GM12878 (cell line): Measurements from ENCODE around the gene ABCF3. TPM values are rescaled to one million over a fixed set of nuclear protein-coding genes. Genes with fewer than 3 reads are reported as not detected.

Source experiments
- ATAC-seq: fragments of 200-7000 bp; cut with Tn5 transposase; 3 replicates; pipeline ENCODE4 v1.9.1; 2020; ENCODE audit warnings: mild to moderate bottlenecking, moderate library complexity
- BruUV-seq: library from RNA; stranded (reverse); fragments of 400-500 nt; replicated peaks from 2 replicates; lab custom pipeline; 2021; lab: Mats Ljungman, UMichigan
- CTCF ChIA-PET: fragments of 300-600 bp; sonication (Branson Sonifier 250); formaldehyde crosslinking; extraction: SDS; loops from one replicate; lab custom pipeline; 2021; ENCODE audit warnings: inconsistent platforms; lab: Yijun Ruan, JAX
- POLR2A ChIA-PET: fragments of 350-600 bp; formaldehyde crosslinking; extraction: SDS; loops from one replicate; lab custom pipeline; 2021; ENCODE audit warnings: inconsistent platforms; lab: Charles Lee
- RAD21 ChIA-PET: fragments of 300-600 bp; sonication (Branson Sonifier 250); formaldehyde crosslinking; loops from one replicate; lab custom pipeline; 2023; ENCODE audit warnings: antibody characterized with exemption; ENCODE audit not compliant: unreplicated experiment; lab: Charles Lee
- SMC1A ChIA-PET: fragments of 300-600 bp; sonication (Branson Sonifier 250); formaldehyde crosslinking; loops from one replicate; lab custom pipeline; 2023; ENCODE audit not compliant: unreplicated experiment, uncharacterized antibody; lab: Charles Lee
- DNase-seq: peaks from one replicate; pipeline ENCODE4 v3.0.0-alpha.2; 2011; ENCODE audit warnings: low read depth, low spot score
- FAIRE-seq: peaks from 3 replicates; lab custom pipeline; 2011; peaks lifted over from hg19 to GRCh38; lab: Jason Lieb, UNC
- H2AFZ ChIP-seq: 2 replicates; pipeline ENCODE4 v1.6.0; 2011; ENCODE audit warnings: low read depth, low read length, control low read depth; ENCODE audit not compliant: control insufficient read depth
- H3K27ac ChIP-seq: 2 replicates; pipeline ENCODE4 v1.5.1; 2011; ENCODE audit warnings: control low read depth; ENCODE audit not compliant: control insufficient read depth, insufficient read depth
- H3K27me3 ChIP-seq, 2 experiments: replicated peaks in 1 of 2; 2 replicates each; pipeline versions ENCODE4 v1.6.0 to v1.6.1; 2011; ENCODE audit warnings: low read length in 1 of 2; ENCODE audit not compliant: control insufficient read depth in 2 of 2, insufficient read depth in 2 of 2
- H3K36me3 ChIP-seq, 2 experiments: 2 replicates each; pipeline ENCODE4 v1.5.1; 2011; ENCODE audit warnings: low read length in 1 of 2; ENCODE audit not compliant: control insufficient read depth in 2 of 2, insufficient read depth in 2 of 2
- H3K4me1 ChIP-seq: 2 replicates; pipeline ENCODE4 v1.6.1; 2011; ENCODE audit warnings: mild to moderate bottlenecking, low read length, moderate library complexity, mixed read lengths; ENCODE audit not compliant: control insufficient read depth, insufficient read depth
- H3K4me2 ChIP-seq: 2 replicates; pipeline ENCODE4 v1.6.0; 2011; ENCODE audit warnings: control low read depth; ENCODE audit not compliant: control insufficient read depth, insufficient read depth
- H3K4me3 ChIP-seq: fragments of 200-600 bp; sonication (generic); 2 replicates; pipeline ENCODE4 v1.5.1; 2016
- H3K79me2 ChIP-seq: 2 replicates; pipeline ENCODE4 v1.6.0; 2011; ENCODE audit warnings: low read length; ENCODE audit not compliant: control insufficient read depth, insufficient read depth
- H3K9ac ChIP-seq: 2 replicates; pipeline ENCODE4 v1.8.0; 2011; ENCODE audit warnings: low read length, control low read depth, mixed read lengths; ENCODE audit not compliant: control insufficient read depth, insufficient read depth
- H3K9me3 ChIP-seq: replicated peaks from 3 replicates; pipeline ENCODE4 v1.5.1; 2011; ENCODE audit warnings: mild to moderate bottlenecking, low read length; ENCODE audit not compliant: control insufficient read depth, insufficient read depth
- H4K20me1 ChIP-seq: 2 replicates; pipeline ENCODE4 v1.6.0; 2011; ENCODE audit not compliant: control insufficient read depth, insufficient read depth
- CHD2 ChIP-seq: IDR thresholded peaks from 2 replicates; pipeline ENCODE4 v1.6.1; 2011; ENCODE audit warnings: low read depth, low read length, improper control_type of control experiment, borderline replicate concordance
- FOXK2 ChIP-seq: fragments of 450-650 bp; IDR thresholded peaks from 2 replicates; pipeline ENCODE4 v1.6.1; 2017; ENCODE audit warnings: mild to moderate bottlenecking, moderate library complexity
- JUND ChIP-seq: IDR thresholded peaks from 2 replicates; pipeline ENCODE4 v1.6.1; 2012; ENCODE audit warnings: low read depth, mild to moderate bottlenecking, low read length, improper control_type of control experiment, moderate library complexity
- POLR2AphosphoS5 ChIP-seq: IDR thresholded peaks from 2 replicates; pipeline ENCODE4 v1.6.1; 2011; ENCODE audit warnings: mild to moderate bottlenecking, low read length, inconsistent platforms
- RAD21 ChIP-seq: IDR thresholded peaks from 2 replicates; pipeline ENCODE4 v1.6.1; 2011; ENCODE audit warnings: mild to moderate bottlenecking, low read depth, low read length, moderate library complexity; ENCODE audit not compliant: insufficient read depth
- RAD51 ChIP-seq: fragments of 450-650 bp; IDR thresholded peaks from 2 replicates; pipeline ENCODE4 v1.6.1; 2016; ENCODE audit warnings: moderate library complexity, mild to moderate bottlenecking, inconsistent platforms
- SIX5 ChIP-seq: IDR thresholded peaks from 2 replicates; pipeline ENCODE4 v1.6.1; 2011; ENCODE audit warnings: mild to moderate bottlenecking, low read depth, low read length, moderate library complexity; ENCODE audit not compliant: severe bottlenecking
- SMC3 ChIP-seq: IDR thresholded peaks from 2 replicates; pipeline ENCODE4 v1.6.1; 2011; ENCODE audit warnings: low read length, improper control_type of control experiment, borderline replicate concordance
- SP1 ChIP-seq: IDR thresholded peaks from one replicate; pipeline ENCODE4 v1.6.1; 2011; ENCODE audit warnings: low read depth, low read length
- STAT1 ChIP-seq: fragments of 450-650 bp; conservative IDR thresholded peaks from 2 replicates; pipeline ENCODE4 v1.6.1; 2014; ENCODE audit warnings: antibody characterized with exemption, mild to moderate bottlenecking
- TCF12 ChIP-seq: IDR thresholded peaks from 2 replicates; pipeline ENCODE4 v1.6.1; 2011; ENCODE audit warnings: low read depth, mild to moderate bottlenecking, low read length
- YY1 ChIP-seq: IDR thresholded peaks from 2 replicates; pipeline ENCODE4 v1.6.1; 2011; ENCODE audit warnings: low read depth, mild to moderate bottlenecking, low read length
- ZNF207 ChIP-seq: fragments of 450-650 bp; IDR thresholded peaks from 2 replicates; pipeline ENCODE4 v1.6.1; 2014; ENCODE audit warnings: antibody characterized with exemption, mild to moderate bottlenecking, borderline replicate concordance
- ZSCAN29 ChIP-seq: fragments of 450-650 bp; IDR thresholded peaks from 2 replicates; pipeline ENCODE4 v1.6.1; 2017; ENCODE audit warnings: mild to moderate bottlenecking, moderate library complexity
- WGBS: methylation state at CpG from one replicate; pipeline ENCODE4 v1.1.6; 2016; ENCODE audit warnings: low lambda C conversion rate; ENCODE audit not compliant: insufficient replicate concordance, insufficient coverage; ENCODE audit errors: missing lambda C conversion rate; 5-methylcytosine and 5-hydroxymethylcytosine counted together
- in situ Hi-C: fragments of 300-500 bp; cut with MboI; formaldehyde crosslinking; loops from 9 replicates; pipeline ENCODE4 v1.14.3; 2018; ENCODE audit warnings: mixed read lengths
- intact Hi-C: fragments of 100-400 bp; cut with micrococcal nuclease; formaldehyde crosslinking; loops from one replicate; pipeline ENCODE4 v1.14.2; 2022; ENCODE audit not compliant: unreplicated experiment
- polyA plus RNA-seq, 11 experiments: library from polyadenylated mRNA; depleted of rRNA in 4 of 11; unstranded in 6 of 11; stranded (reverse) in 5 of 11; fragments of >200 nt; fragmentation: Nextera tagmentation in 4 of 11; fragmentation: Illumina TruSeq in 1 of 11; extraction: Ambion mirVana in 4 of 11; extraction: Trizol in 1 of 11; gene quantifications; 1 replicate in 1 of 11; 2 replicates in 10 of 11; pipeline versions ENCODE4 v1.2.1 to v1.2.3, GENCODE V29; 2011 to 2016; ENCODE audit warnings: inconsistent platforms in 2 of 11, missing spikeins in 2 of 11, low read depth in 1 of 11
- total RNA-seq, 4 experiments: library from RNA; depleted of rRNA in 3 of 4; stranded (reverse); fragments of >200 nt in 3 of 4; fragmentation: Illumina TruSeq in 1 of 4; extraction: Trizol in 1 of 4; gene quantifications; 2 replicates each; pipeline versions ENCODE4 v1.2.1 to v1.2.3, GENCODE V29; 2013 to 2021
- TF ChIP-seq, protein P1 (sequence below): fragments of 450-650 bp; IDR thresholded peaks from 2 replicates; pipeline ENCODE4 v1.6.1; 2016; ENCODE audit warnings: mild to moderate bottlenecking
- TF ChIP-seq, protein P2 (sequence below): fragments of 450-650 bp; IDR thresholded peaks from 2 replicates; pipeline ENCODE4 v1.6.1; 2017; ENCODE audit warnings: mild to moderate bottlenecking, moderate library complexity
- TF ChIP-seq, protein P3 (sequence below): fragments of 450-650 bp; formaldehyde crosslinking; IDR thresholded peaks from 2 replicates; pipeline ENCODE4 v1.5.0; 2022; ENCODE audit warnings: mild to moderate bottlenecking, missing genetic modification characterization

Gene ABCF3
- total and polyA plus RNA-seq, 10 of the 15 experiments (the other 5 are each of a cell fraction or from before 2014, with no cell fraction given) = 6.1 to 71.3 (median 46.9) TPM

DNA sequence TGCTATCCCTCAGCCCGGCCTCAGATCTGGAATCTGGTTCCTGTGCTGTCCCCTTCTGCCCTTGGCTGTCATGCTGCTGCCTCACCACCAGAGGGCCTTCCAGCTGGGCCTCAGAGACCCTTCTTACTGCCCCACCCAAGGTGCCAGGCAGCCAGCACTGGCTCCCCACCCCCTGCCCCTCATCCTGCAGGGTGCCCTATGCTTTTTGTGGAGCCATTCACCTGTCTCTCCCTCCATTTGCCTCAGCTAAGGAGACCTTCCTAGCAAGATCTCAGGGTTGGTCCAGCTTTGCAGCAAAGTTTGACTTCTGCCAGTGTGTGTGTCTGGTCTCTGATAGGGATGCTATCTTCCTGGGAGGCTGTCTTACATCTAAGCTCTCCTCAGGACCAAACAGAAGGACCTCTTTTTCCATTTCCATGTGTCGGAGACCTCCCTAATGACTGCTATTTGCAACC is 41.5 kb downstream of the ABCF3 start:
- in situ Hi-C loops (no loop called here), intact Hi-C loops (loop anchor here (2.0 kb wide), 1 partner anchor 61 kb away; no protein-coding TSS in a partner anchor)
- no peak overlapping the region for H2AFZ ChIP-seq
- ChIA-PET CTCF (interaction anchor here (0.6 to 4.4 kb wide), 32 partner anchors 10 to 335 kb away, joined by 3 to 69 read pairs (median 4); partner anchors contain the start of genes ABCC5, ABCF3, AP2M1 and EEF1AKMT4), POLR2A (interaction anchor here (0.5 to 0.6 kb wide), 2 partner anchors 49 to 443 kb away, joined by 3 to 4 read pairs; no protein-coding TSS in a partner anchor), SMC1A (interaction anchor here (1.0 to 3.7 kb wide), 10 partner anchors 10 to 332 kb away, joined by 3 to 15 read pairs (median 4); partner anchors contain the start of gene EEF1AKMT4), RAD21 (interaction anchor here (0.9 to 2.3 kb wide), 10 partner anchors 10 to 332 kb away, joined by 3 to 17 read pairs (median 5); partner anchors contain the start of gene EEF1AKMT4)
- DNase-seq = no peak
- no peaks in the 10 kb centered on the region for H3K36me3 ChIP-seq
- BruUV-seq = no TSS peak
- H3K4me1 ChIP-seq = no peaks in the 10 kb centered on the region
- no peak overlapping the region for H3K4me2 ChIP-seq
- peak; percentile 91 for FAIRE-seq
- H3K79me2 ChIP-seq = no peaks in the 10 kb centered on the region
- ATAC-seq = peak; percentile 71
- no peak overlapping the region for H3K27ac ChIP-seq
- H3K9ac ChIP-seq = no peak overlapping the region
- H3K4me3 ChIP-seq = no peak overlapping the region
- 3% methylated on average over 2 of the region's 2 CpGs for WGBS
- no peaks in the 10 kb centered on the region for H3K9me3 ChIP-seq
- no peaks in the 10 kb centered on the region for H4K20me1 ChIP-seq
- peaks cover 16 to 18% of the 10 kb centered on the region in 2 experiments for H3K27me3 ChIP-seq
- TF ChIP-seq, protein P1, sequence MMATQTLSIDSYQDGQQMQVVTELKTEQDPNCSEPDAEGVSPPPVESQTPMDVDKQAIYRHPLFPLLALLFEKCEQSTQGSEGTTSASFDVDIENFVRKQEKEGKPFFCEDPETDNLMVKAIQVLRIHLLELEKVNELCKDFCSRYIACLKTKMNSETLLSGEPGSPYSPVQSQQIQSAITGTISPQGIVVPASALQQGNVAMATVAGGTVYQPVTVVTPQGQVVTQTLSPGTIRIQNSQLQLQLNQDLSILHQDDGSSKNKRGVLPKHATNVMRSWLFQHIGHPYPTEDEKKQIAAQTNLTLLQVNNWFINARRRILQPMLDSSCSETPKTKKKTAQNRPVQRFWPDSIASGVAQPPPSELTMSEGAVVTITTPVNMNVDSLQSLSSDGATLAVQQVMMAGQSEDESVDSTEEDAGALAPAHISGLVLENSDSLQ = no peak
- TF ChIP-seq JUND (no peak), TCF12 (no peak), FOXK2 (no peak), RAD21 (peak; percentile 54), ZSCAN29 (no peak), SMC3 (peak; percentile 75), CHD2 (no peak), YY1 (0 out of 2 replicates have a peak, but pooled peaks have one; percentile 19), POLR2AphosphoS5 (no peak), SIX5 (no peak), ZNF207 (no peak), SP1 (no peak), RAD51 (no peak), STAT1 (no peak)
- TF ChIP-seq, protein P2, sequence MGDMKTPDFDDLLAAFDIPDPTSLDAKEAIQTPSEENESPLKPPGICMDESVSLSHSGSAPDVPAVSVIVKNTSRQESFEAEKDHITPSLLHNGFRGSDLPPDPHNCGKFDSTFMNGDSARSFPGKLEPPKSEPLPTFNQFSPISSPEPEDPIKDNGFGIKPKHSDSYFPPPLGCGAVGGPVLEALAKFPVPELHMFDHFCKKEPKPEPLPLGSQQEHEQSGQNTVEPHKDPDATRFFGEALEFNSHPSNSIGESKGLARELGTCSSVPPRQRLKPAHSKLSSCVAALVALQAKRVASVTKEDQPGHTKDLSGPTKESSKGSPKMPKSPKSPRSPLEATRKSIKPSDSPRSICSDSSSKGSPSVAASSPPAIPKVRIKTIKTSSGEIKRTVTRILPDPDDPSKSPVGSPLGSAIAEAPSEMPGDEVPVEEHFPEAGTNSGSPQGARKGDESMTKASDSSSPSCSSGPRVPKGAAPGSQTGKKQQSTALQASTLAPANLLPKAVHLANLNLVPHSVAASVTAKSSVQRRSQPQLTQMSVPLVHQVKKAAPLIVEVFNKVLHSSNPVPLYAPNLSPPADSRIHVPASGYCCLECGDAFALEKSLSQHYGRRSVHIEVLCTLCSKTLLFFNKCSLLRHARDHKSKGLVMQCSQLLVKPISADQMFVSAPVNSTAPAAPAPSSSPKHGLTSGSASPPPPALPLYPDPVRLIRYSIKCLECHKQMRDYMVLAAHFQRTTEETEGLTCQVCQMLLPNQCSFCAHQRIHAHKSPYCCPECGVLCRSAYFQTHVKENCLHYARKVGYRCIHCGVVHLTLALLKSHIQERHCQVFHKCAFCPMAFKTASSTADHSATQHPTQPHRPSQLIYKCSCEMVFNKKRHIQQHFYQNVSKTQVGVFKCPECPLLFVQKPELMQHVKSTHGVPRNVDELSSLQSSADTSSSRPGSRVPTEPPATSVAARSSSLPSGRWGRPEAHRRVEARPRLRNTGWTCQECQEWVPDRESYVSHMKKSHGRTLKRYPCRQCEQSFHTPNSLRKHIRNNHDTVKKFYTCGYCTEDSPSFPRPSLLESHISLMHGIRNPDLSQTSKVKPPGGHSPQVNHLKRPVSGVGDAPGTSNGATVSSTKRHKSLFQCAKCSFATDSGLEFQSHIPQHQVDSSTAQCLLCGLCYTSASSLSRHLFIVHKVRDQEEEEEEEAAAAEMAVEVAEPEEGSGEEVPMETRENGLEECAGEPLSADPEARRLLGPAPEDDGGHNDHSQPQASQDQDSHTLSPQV = no peak
- TF ChIP-seq, protein P3, sequence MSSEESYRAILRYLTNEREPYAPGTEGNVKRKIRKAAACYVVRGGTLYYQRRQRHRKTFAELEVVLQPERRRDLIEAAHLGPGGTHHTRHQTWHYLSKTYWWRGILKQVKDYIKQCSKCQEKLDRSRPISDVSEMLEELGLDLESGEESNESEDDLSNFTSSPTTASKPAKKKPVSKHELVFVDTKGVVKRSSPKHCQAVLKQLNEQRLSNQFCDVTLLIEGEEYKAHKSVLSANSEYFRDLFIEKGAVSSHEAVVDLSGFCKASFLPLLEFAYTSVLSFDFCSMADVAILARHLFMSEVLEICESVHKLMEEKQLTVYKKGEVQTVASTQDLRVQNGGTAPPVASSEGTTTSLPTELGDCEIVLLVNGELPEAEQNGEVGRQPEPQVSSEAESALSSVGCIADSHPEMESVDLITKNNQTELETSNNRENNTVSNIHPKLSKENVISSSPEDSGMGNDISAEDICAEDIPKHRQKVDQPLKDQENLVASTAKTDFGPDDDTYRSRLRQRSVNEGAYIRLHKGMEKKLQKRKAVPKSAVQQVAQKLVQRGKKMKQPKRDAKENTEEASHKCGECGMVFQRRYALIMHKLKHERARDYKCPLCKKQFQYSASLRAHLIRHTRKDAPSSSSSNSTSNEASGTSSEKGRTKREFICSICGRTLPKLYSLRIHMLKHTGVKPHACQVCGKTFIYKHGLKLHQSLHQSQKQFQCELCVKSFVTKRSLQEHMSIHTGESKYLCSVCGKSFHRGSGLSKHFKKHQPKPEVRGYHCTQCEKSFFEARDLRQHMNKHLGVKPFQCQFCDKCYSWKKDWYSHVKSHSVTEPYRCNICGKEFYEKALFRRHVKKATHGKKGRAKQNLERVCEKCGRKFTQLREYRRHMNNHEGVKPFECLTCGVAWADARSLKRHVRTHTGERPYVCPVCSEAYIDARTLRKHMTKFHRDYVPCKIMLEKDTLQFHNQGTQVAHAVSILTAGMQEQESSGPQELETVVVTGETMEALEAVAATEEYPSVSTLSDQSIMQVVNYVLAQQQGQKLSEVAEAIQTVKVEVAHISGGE (CRISPR knock-in tag) = no peak
